Measurements from ENCODE around the gene SPHK2.
"Not testable (repeated sequence)": the region's sequence is repeated elsewhere in the genome, so short reads cannot be mapped to it uniquely, and the experiment has no call there.

DNA sequence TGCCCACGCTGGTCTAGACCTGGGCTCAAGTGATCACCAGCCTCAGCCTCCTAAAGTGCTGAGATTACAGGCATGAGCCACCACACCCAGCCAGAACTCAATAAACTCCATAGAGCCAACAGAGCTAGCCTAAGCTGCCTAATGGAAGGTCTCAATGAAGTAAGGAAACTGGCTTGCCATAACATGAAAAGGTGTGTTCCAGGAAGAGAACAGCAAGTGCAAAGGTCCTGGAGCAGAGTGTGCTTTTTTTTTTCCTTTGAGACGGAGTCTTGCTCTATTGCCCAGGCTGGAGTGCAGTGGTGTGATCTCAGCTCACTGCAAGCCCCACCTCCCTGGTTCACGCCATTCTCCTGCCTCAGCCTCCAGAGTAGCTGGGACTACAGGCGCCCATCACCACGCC is 38.5 kb downstream of the SPHK2 start:
- not testable (repeated sequence) for TF ChIP-seq POLR2A, POLR2AphosphoS5, TAF1 (IDR thresholded peaks at IDR 0.05; ENCODE audit: low read depth, low read length)
